BJ (cell line): Measurements from ENCODE around the gene RAB23. TPM values are rescaled to one million over a fixed set of nuclear protein-coding genes. Genes with fewer than 3 reads are reported as not detected.

Source experiments
- CTCF ChIA-PET: fragments of 350-600 bp; formaldehyde crosslinking; extraction: SDS; loops from one replicate; lab custom pipeline; 2021; ENCODE audit warnings: antibody characterized with exemption, inconsistent platforms; lab: Yijun Ruan, JAX
- POLR2A ChIA-PET: fragments of 300-600 bp; sonication (Branson Sonifier 250); formaldehyde crosslinking; extraction: SDS; loops from one replicate; lab custom pipeline; 2021; ENCODE audit warnings: antibody characterized with exemption; lab: Charles Lee
- DNase-seq: peaks from one replicate; pipeline ENCODE4 v3.0.0-alpha.2; 2011; ENCODE audit warnings: low read depth
- H3K27me3 ChIP-seq: 2 replicates; pipeline ENCODE4 v1.6.0; 2011; ENCODE audit warnings: low read length; ENCODE audit not compliant: control insufficient read depth, insufficient read depth
- H3K36me3 ChIP-seq: 2 replicates; pipeline ENCODE4 v1.5.1; 2011; ENCODE audit warnings: low read length; ENCODE audit not compliant: control insufficient read depth, insufficient read depth
- H3K4me3 ChIP-seq: 2 replicates; pipeline ENCODE4 v1.5.1; 2011; ENCODE audit warnings: low read depth, mild to moderate bottlenecking, control low read depth, low read length
- polyA plus RNA-seq: library from polyadenylated mRNA; depleted of rRNA; stranded (reverse); fragments of >200 nt; gene quantifications from 2 replicates; pipeline ENCODE4 v1.2.3, GENCODE V29; 2011
- TF ChIP-seq, protein P1 (sequence below): IDR thresholded peaks from 2 replicates; pipeline ENCODE4 v1.5.1; 2011; ENCODE audit warnings: low read depth, mild to moderate bottlenecking, control low read depth, inconsistent platforms, low read length, moderate library complexity; ENCODE audit not compliant: insufficient read depth

RAB23 gene
- polyA plus RNA-seq, 1 experiment = 20.6 TPM

DNA sequence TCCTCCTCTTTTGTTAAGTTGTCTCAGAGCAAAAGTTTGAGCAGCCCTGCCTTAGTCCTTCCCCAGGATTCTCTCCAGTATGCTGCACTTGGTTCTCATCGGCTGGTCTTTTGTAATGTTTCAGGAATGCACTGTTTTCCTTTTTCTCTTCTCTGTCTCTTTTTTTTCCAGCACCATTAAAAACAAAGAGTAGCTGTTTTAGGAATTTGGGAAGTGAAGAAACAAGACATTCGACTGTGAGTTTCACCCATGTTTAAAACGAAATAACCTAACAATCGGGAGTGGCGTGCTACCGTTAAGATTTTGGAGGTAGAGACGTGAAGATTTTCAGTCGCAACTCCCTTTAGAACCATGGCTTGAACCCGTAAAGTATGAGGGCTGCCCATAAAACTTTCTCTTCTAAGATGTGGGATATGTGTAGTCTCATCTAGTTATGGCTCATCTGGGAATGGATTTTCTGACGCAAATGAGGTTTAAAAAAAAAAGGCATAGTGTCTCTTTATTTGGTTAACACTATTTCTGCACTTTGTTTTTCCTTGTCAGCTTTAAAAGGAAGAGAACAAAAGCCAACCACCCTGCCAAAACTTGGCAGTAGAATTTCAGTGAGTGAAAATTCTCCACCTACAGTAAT, 35.9 kb upstream of the RAB23 start:
- DNase-seq = peak; percentile 73
- no peaks in the 10 kb centered on the region for H3K27me3 ChIP-seq
- no peaks in the 10 kb centered on the region for H3K36me3 ChIP-seq
- ChIA-PET CTCF (interaction anchor here (0.6 to 1.3 kb wide), 6 partner anchors 9 to 450 kb away, joined by 3 to 4 read pairs (median 3); no protein-coding TSS in a partner anchor), POLR2A (interaction anchor here (0.6 to 1.4 kb wide), 2 partner anchors 8 to 139 kb away, joined by 3 to 4 read pairs; no protein-coding TSS in a partner anchor)
- peak overlapping the region; percentile 28 for H3K4me3 ChIP-seq
- TF ChIP-seq, protein P1, sequence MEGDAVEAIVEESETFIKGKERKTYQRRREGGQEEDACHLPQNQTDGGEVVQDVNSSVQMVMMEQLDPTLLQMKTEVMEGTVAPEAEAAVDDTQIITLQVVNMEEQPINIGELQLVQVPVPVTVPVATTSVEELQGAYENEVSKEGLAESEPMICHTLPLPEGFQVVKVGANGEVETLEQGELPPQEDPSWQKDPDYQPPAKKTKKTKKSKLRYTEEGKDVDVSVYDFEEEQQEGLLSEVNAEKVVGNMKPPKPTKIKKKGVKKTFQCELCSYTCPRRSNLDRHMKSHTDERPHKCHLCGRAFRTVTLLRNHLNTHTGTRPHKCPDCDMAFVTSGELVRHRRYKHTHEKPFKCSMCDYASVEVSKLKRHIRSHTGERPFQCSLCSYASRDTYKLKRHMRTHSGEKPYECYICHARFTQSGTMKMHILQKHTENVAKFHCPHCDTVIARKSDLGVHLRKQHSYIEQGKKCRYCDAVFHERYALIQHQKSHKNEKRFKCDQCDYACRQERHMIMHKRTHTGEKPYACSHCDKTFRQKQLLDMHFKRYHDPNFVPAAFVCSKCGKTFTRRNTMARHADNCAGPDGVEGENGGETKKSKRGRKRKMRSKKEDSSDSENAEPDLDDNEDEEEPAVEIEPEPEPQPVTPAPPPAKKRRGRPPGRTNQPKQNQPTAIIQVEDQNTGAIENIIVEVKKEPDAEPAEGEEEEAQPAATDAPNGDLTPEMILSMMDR = no peak

DNA sequence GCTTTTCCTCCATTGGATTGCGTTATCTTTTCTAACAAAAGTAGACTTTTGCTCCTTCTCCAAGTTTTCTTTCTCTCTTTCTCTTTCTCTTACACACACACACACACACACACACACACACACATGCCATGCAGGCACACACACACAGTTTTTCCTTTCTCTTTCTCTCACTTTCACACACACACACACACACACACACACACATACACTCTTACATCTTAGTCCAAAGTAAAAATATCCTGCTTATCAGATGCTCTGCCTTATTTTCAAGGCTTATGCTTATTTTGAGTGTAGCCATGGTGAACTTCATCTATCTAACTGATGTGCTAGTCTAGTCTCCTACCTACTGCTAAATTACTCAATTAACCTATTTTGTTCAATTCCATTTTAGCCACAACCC, 34.4 kb upstream of the RAB23 start:
- CTCF ChIA-PET = interaction anchor here (1.3 kb wide), 1 partner anchor 61 kb away, joined by 3 read pairs; the partner anchor contains the start of gene PRIM2
- POLR2A ChIA-PET = no interaction called here
- no peaks in the 10 kb centered on the region for H3K27me3 ChIP-seq
- no peaks in the 10 kb centered on the region for H3K36me3 ChIP-seq
- TF ChIP-seq, protein P1 = no peak
- H3K4me3 ChIP-seq = no peak overlapping the region
- no peak for DNase-seq

DNA sequence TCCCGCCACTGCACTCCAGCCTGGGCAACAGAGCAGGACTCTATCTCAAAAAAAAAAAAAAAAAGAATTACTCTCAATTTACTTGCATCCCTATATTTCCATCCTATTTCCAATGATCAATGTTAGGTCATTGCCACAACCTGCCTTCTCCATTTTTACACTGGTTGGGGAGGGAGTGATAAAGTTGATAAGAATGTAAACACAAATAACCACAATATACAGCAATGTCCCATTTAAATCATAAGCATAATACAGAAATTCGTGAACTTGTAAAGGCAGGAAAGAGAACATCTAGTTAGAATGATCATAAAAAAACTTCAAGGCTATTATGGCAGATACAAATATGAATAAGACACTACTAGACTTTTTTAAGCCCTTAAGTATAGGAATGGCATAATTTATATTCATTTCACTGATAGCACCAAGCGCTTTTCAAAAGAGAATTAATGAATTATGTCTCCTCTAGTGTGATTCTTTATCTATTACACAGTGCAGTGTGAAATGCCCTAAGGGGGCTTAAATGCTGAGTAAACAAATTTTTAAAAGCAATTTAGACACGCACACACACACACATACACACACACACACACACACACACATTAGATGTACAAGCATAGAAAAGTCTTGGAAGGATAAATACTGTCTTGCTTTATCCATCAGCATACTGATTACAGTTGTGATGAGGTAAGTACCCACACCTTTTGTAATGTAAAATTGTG, 33.5 kb upstream of the RAB23 start:
- ChIA-PET CTCF (no interaction called here), POLR2A (no interaction called here)
- DNase-seq = no peak
- Histone ChIP-seq H3K4me3 (no peak overlapping the region), H3K36me3 (no peaks in the 10 kb centered on the region), H3K27me3 (no peaks in the 10 kb centered on the region)
- TF ChIP-seq, protein P1 = no peak

DNA sequence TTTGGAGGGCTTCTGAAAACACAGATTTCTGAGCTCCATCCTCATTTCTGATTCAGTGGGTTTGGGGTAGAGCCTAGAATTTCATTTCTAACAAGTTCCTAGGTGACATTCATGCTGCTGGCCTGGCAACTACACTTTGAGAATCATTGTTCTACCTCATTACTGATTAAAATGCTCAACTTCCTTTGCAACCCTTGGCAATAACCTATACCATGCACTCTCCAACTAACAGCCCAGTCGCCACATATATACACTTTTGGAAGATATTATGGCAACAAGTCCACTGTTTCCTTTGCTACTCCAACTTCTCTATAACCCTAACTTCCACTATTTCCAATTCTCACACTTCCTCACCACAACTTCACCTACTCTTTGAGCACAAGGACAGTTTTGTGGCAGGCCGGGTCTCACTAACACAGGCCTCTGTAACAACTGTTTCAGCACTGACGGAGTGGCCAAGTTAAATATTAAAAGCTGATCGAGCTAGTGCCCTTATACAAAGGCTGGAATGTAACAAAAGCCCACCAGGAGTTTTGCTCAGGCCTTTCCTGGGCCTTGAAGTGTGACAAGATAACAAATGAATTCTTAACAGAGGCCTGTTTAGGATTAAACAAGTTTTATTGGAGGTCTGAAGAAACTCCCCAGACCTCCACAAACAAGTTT, 32.1 kb upstream of the RAB23 start:
- TF ChIP-seq, protein P1 = no peak
- ChIA-PET CTCF (no interaction called here), POLR2A (no interaction called here)

DNA sequence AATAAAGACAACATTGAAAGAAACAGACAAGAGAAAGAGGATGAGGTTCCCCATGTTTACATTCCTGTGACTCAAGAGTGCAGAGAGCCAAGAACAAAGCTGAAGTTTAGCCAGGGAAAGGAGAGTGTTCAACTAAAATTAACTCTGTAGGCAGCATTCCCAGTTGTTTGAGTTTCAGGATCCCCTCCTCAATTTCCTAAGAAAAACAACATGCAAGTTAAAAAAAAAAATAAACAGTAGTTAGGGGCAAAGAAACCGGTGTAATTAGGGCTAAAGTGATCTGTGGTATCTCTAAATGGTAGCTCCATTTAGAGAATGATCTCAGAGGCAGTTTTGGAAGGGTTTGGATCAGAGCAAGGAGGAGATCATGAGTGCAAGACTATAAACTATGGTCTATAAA, 30.9 kb upstream of the RAB23 start:
- Histone ChIP-seq H3K27me3 (no peaks in the 10 kb centered on the region), H3K36me3 (no peaks in the 10 kb centered on the region), H3K4me3 (no peak overlapping the region)
- POLR2A ChIA-PET = interaction anchor here (0.7 kb wide), 1 partner anchor 87 kb away, joined by 3 read pairs; no protein-coding TSS in a partner anchor
- TF ChIP-seq, protein P1 = no peak
- CTCF ChIA-PET = interaction anchor here (1.0 kb wide), 1 partner anchor 15 kb away, joined by 3 read pairs; no protein-coding TSS in a partner anchor
- DNase-seq = no peak

More for the DNA sequence above, 32.1 kb upstream of the RAB23 start:
- Histone ChIP-seq H3K4me3 (no peak overlapping the region), H3K27me3 (no peaks in the 10 kb centered on the region), H3K36me3 (no peaks in the 10 kb centered on the region)
- no peak for DNase-seq
